ENCODE data around the gene DBF4B. TPM values are rescaled to one million over a fixed set of nuclear protein-coding genes. Genes with fewer than 3 reads are reported as not detected.

DBF4B gene
- total RNA-seq, 1 donor = 2.2 TPM

- no peak for TF ChIP-seq CTCF (IDR thresholded peaks at IDR 0.05; ENCODE audit: extremely low read depth, low read depth, low read length)
- DNase-seq (ENCODE audit: insufficient read length, low spot score, missing footprints) = peak; percentile 37
- no peaks in the 10 kb centered on the region for H4K20me1 ChIP-seq (ENCODE audit: insufficient read depth, low read length)
- H3K4me1 ChIP-seq (ENCODE audit: insufficient read depth, low read length) = no peaks in the 10 kb centered on the region
- H3K4me3 ChIP-seq (ENCODE audit: insufficient read depth, low read length) = no peak overlapping the region
- H3K36me3 ChIP-seq (ENCODE audit: insufficient read depth, low read length) = no peaks in the 10 kb centered on the region
- H3K27ac ChIP-seq (ENCODE audit: low read depth, low read length) = no peak overlapping the region
- no peak overlapping the region for H3K4me2 ChIP-seq (ENCODE audit: insufficient read depth, low read length)
- H2AFZ ChIP-seq (ENCODE audit: low read length) = no peak overlapping the region
- no peaks in the 10 kb centered on the region for H3K27me3 ChIP-seq (ENCODE audit: insufficient read depth, low read length)
- H3K79me2 ChIP-seq (ENCODE audit: insufficient read depth, low read length) = no peaks in the 10 kb centered on the region
- H3K9me3 ChIP-seq (ENCODE audit: low read depth, low read length) = no peaks in the 10 kb centered on the region
Measured at GRCh38 chr17:44787271-44787940, 78.9 kb downstream of the DBF4B start.

GRCh38 chr17:44788139-44788538, 79.7 kb downstream of the DBF4B start:
- peak; percentile 44 for DNase-seq (ENCODE audit: insufficient read length, low spot score, missing footprints)
- H3K27ac ChIP-seq (ENCODE audit: low read depth, low read length) = no peak overlapping the region
- no peaks in the 10 kb centered on the region for H3K36me3 ChIP-seq (ENCODE audit: insufficient read depth, low read length)
- no peak for TF ChIP-seq CTCF (IDR thresholded peaks at IDR 0.05; ENCODE audit: extremely low read depth, low read depth, low read length)
- H2AFZ ChIP-seq (ENCODE audit: low read length) = no peak overlapping the region
- no peaks in the 10 kb centered on the region for H3K9me3 ChIP-seq (ENCODE audit: low read depth, low read length)
- no peaks in the 10 kb centered on the region for H3K79me2 ChIP-seq (ENCODE audit: insufficient read depth, low read length)
- H3K4me3 ChIP-seq (ENCODE audit: insufficient read depth, low read length) = no peak overlapping the region
- no peaks in the 10 kb centered on the region for H3K27me3 ChIP-seq (ENCODE audit: insufficient read depth, low read length)
- H3K4me1 ChIP-seq (ENCODE audit: insufficient read depth, low read length) = no peaks in the 10 kb centered on the region
- H4K20me1 ChIP-seq (ENCODE audit: insufficient read depth, low read length) = no peaks in the 10 kb centered on the region
- H3K4me2 ChIP-seq (ENCODE audit: insufficient read depth, low read length) = no peak overlapping the region

GRCh38 chr17:44792276-44792675, 83.8 kb downstream of the DBF4B start:
- H3K9me3 ChIP-seq (ENCODE audit: low read depth, low read length) = no peaks in the 10 kb centered on the region
- no peak overlapping the region for H3K27ac ChIP-seq (ENCODE audit: low read depth, low read length)
- H3K4me1 ChIP-seq (ENCODE audit: insufficient read depth, low read length) = peaks cover 22% of the 10 kb centered on the region
- no peaks in the 10 kb centered on the region for H3K79me2 ChIP-seq (ENCODE audit: insufficient read depth, low read length)
- H3K4me3 ChIP-seq (ENCODE audit: insufficient read depth, low read length) = no peak overlapping the region
- H3K27me3 ChIP-seq (ENCODE audit: insufficient read depth, low read length) = no peaks in the 10 kb centered on the region
- no peak overlapping the region for H3K4me2 ChIP-seq (ENCODE audit: insufficient read depth, low read length)
- TF ChIP-seq CTCF (IDR thresholded peaks at IDR 0.05; ENCODE audit: extremely low read depth, low read depth, low read length) = no peak
- peak; percentile 23 for DNase-seq (ENCODE audit: insufficient read length, low spot score, missing footprints)
- H4K20me1 ChIP-seq (ENCODE audit: insufficient read depth, low read length) = no peaks in the 10 kb centered on the region
- no peak overlapping the region for H2AFZ ChIP-seq (ENCODE audit: low read length)
- no peaks in the 10 kb centered on the region for H3K36me3 ChIP-seq (ENCODE audit: insufficient read depth, low read length)

- TF ChIP-seq CTCF (IDR thresholded peaks at IDR 0.05; ENCODE audit: extremely low read depth, low read depth, low read length) = no peak
- H3K79me2 ChIP-seq (ENCODE audit: insufficient read depth, low read length) = no peaks in the 10 kb centered on the region
- H3K27ac ChIP-seq (ENCODE audit: low read depth, low read length) = peak overlapping the region; percentile 89
- peaks cover 10% of the 10 kb centered on the region for H3K36me3 ChIP-seq (ENCODE audit: insufficient read depth, low read length)
- DNase-seq (ENCODE audit: insufficient read length, low spot score, missing footprints) = no peak
- H4K20me1 ChIP-seq (ENCODE audit: insufficient read depth, low read length) = no peaks in the 10 kb centered on the region
- peaks cover 22% of the 10 kb centered on the region for H3K4me1 ChIP-seq (ENCODE audit: insufficient read depth, low read length)
- peak overlapping the region; percentile 14 for H3K4me2 ChIP-seq (ENCODE audit: insufficient read depth, low read length)
- peak overlapping the region; percentile 62 for H2AFZ ChIP-seq (ENCODE audit: low read length)
- no peaks in the 10 kb centered on the region for H3K9me3 ChIP-seq (ENCODE audit: low read depth, low read length)
- no peak overlapping the region for H3K4me3 ChIP-seq (ENCODE audit: insufficient read depth, low read length)
- no peaks in the 10 kb centered on the region for H3K27me3 ChIP-seq (ENCODE audit: insufficient read depth, low read length)
Measured at GRCh38 chr17:44793885-44794842, 85.7 kb downstream of the DBF4B start.

Measured in osteoblast (primary cell).